ENCODE results near the gene ANKDD1A. TPM values are rescaled to one million over a fixed set of nuclear protein-coding genes. Genes with fewer than 3 reads are reported as not detected.

Gene ANKDD1A
- total and polyA plus RNA-seq, 2 experiments from 2014 or later: 6.7 to 9.3 TPM

GRCh38 chr15:64923546-64923945 is 11.8 kb downstream of the ANKDD1A start:
- no peaks in the 10 kb centered on the region for H3K36me3 ChIP-seq (ENCODE audit: insufficient read depth)
- no peaks in the 10 kb centered on the region for H4K20me1 ChIP-seq (replicated peaks; ENCODE audit: insufficient read depth)
- 0 out of 2 replicates have a peak, but pooled peaks cover 8% of the 10 kb centered on the region for H3K4me1 ChIP-seq (ENCODE audit: insufficient read depth)
- H2AFZ ChIP-seq: no peak overlapping the region
- 0 out of 2 replicates have a peak, but pooled peaks cover 2% of the 10 kb centered on the region for H3F3A ChIP-seq (replicated peaks; ENCODE audit: low read depth)
- H3K4me3 Mint-ChIP-seq: no peak overlapping the region
- peaks cover 10% of the 10 kb centered on the region for H3K4me1 Mint-ChIP-seq
- no peaks in the 10 kb centered on the region for H3K9me3 Mint-ChIP-seq
- no peak for TF ChIP-seq STAT1 (IDR thresholded peaks at IDR 0.05; ENCODE audit: unreplicated experiment)
- no peak for TF ChIP-seq CREB1 (CRISPR knock-in tag; IDR thresholded peaks at IDR 0.05; ENCODE audit: low read depth)
- TF ChIP-seq ZNF331 (CRISPR knock-in tag; IDR thresholded peaks at IDR 0.05; ENCODE audit: low read depth): no peak
- H3K27me3 ChIP-seq (ENCODE audit: insufficient read depth): no peaks in the 10 kb centered on the region
- DNase-seq (ENCODE audit: low spot score) (no peak), ATAC-seq (no peak)
- H3K27ac ChIP-seq (ENCODE audit: low read depth): no peak overlapping the region
- H3K36me3 Mint-ChIP-seq (ENCODE audit: low read depth): no peaks in the 10 kb centered on the region; the same call in 2 of the 3 replicates
- H3K79me2 ChIP-seq (replicated peaks; ENCODE audit: insufficient read depth): no peaks in the 10 kb centered on the region
- peaks cover 2% of the 10 kb centered on the region for H3K27me3 Mint-ChIP-seq (ENCODE audit: insufficient read depth, low read depth, poor library complexity)
- no peak overlapping the region for H3K4me3 ChIP-seq
- no peak overlapping the region for H3K4me2 ChIP-seq
- no peaks in the 10 kb centered on the region for H3K9me2 ChIP-seq (ENCODE audit: insufficient read depth)
- no peak overlapping the region for H3K27ac Mint-ChIP-seq

- no peak overlapping the region for H3K4me3 ChIP-seq
- H3K27ac Mint-ChIP-seq: no peak overlapping the region
- no peak for TF ChIP-seq CTCF (conservative IDR thresholded peaks at IDR 0.05; ENCODE audit: low read depth in 2 of 2)
- TF ChIP-seq REST (IDR thresholded peaks at IDR 0.05; ENCODE audit: unreplicated experiment): no peak
- TF ChIP-seq CREB1 (CRISPR knock-in tag; IDR thresholded peaks at IDR 0.05; ENCODE audit: low read depth): no peak
- TF ChIP-seq NANOG (IDR thresholded peaks at IDR 0.05; ENCODE audit: borderline replicate concordance): no peak
- TF ChIP-seq EZH2 (IDR thresholded peaks at IDR 0.05; ENCODE audit: low read depth, unreplicated experiment): no peak
- TF ChIP-seq ETS1 (IDR thresholded peaks at IDR 0.05): no peak
- TF ChIP-seq POLR2AphosphoS5 (IDR thresholded peaks at IDR 0.05; ENCODE audit: low read depth): no peak
- TF ChIP-seq JUNB (IDR thresholded peaks at IDR 0.05; ENCODE audit: unreplicated experiment): no peak
- no peak for TF ChIP-seq ZNF331 (CRISPR knock-in tag; IDR thresholded peaks at IDR 0.05; ENCODE audit: low read depth)
- TF ChIP-seq EZH2phosphoT487 (IDR thresholded peaks at IDR 0.05; ENCODE audit: unreplicated experiment): no peak
- TF ChIP-seq ZNF114 (CRISPR knock-in tag; IDR thresholded peaks at IDR 0.05): no peak
Measured at GRCh38 chr15:64925335-64926330, 13.9 kb downstream of the ANKDD1A start.

More at GRCh38 chr15:64925335-64926330, 13.9 kb downstream of the ANKDD1A start:
- H2AFZ ChIP-seq: no peak overlapping the region
- DNase-seq (ENCODE audit: low spot score) (no peak), ATAC-seq (no peak)
- no peaks in the 10 kb centered on the region for H3K36me3 ChIP-seq (ENCODE audit: insufficient read depth)
- no peak overlapping the region for H3K4me3 Mint-ChIP-seq
- 0 out of 2 replicates have a peak, but pooled peaks cover 4% of the 10 kb centered on the region for H3K4me1 ChIP-seq (ENCODE audit: insufficient read depth)
- peaks cover 2% of the 10 kb centered on the region for H3K27me3 Mint-ChIP-seq (ENCODE audit: insufficient read depth, low read depth, poor library complexity)
- H3K27ac ChIP-seq (ENCODE audit: low read depth): no peak overlapping the region
- no peaks in the 10 kb centered on the region; the same call in 2 of the 3 replicates for H3K36me3 Mint-ChIP-seq (ENCODE audit: low read depth)
- H3K4me2 ChIP-seq: no peak overlapping the region
- no peaks in the 10 kb centered on the region for H4K20me1 ChIP-seq (replicated peaks; ENCODE audit: insufficient read depth)
- H3K9me3 Mint-ChIP-seq: no peaks in the 10 kb centered on the region
- no peaks in the 10 kb centered on the region for H3K27me3 ChIP-seq (ENCODE audit: insufficient read depth)
- no peaks in the 10 kb centered on the region for H3K9me2 ChIP-seq (ENCODE audit: insufficient read depth)
- peaks cover 10% of the 10 kb centered on the region for H3K4me1 Mint-ChIP-seq
- H3K79me2 ChIP-seq (replicated peaks; ENCODE audit: insufficient read depth): no peaks in the 10 kb centered on the region
- 0 out of 2 replicates have a peak, but pooled peaks cover 2% of the 10 kb centered on the region for H3F3A ChIP-seq (replicated peaks; ENCODE audit: low read depth)

Measured in GM23338 (cell line).